ENCODE results near the gene TBC1D14. TPM values are rescaled to one million over a fixed set of nuclear protein-coding genes. Genes with fewer than 3 reads are reported as not detected.

TBC1D14 gene
- total RNA-seq, 4 donors from 2014 or later, result 39.8 to 47.0 (median 46.0) TPM

GRCh38 chr4:6873792-6874461 lies 35.7 kb upstream of the TBC1D14 start:
- Histone ChIP-seq H3K4me3 (replicated peaks in 1 of 3) (no peak overlapping the region), H3K36me3 (peaks cover 33 to 47% of the 10 kb centered on the region in 2 donors), H3K27ac (no peak overlapping the region), H3K9me3 (no peaks in the 10 kb centered on the region), H3K4me1 (peaks cover 0 to 11% of the 10 kb centered on the region in 2 donors), H3K27me3 (no peaks in the 10 kb centered on the region)
- TF ChIP-seq POLR2A (IDR thresholded peaks at IDR 0.05) (no peak), CTCF (IDR thresholded peaks at IDR 0.05) (peak; percentile 37 to 72 (median 68))
- DNase-seq, result peak; percentile 72 to 78
- intact Hi-C loops (cut with DNase I), result loop anchor here (2.0 kb wide), 1 partner anchor 153 kb away; no protein-coding TSS in a partner anchor
- 59 to 67% methylated on average over 3 of the region's 3 CpGs for WGBS, 2 donors

GRCh38 chr4:6874981-6875380 lies 34.6 kb upstream of the TBC1D14 start:
- no peak for TF ChIP-seq CTCF (IDR thresholded peaks at IDR 0.05)
- TF ChIP-seq POLR2A (IDR thresholded peaks at IDR 0.05), result no peak
- Histone ChIP-seq H3K4me3 (replicated peaks in 1 of 3) (no peak overlapping the region), H3K27ac (no peak overlapping the region), H3K36me3 (peaks cover 40 to 55% of the 10 kb centered on the region in 2 donors), H3K9me3 (no peaks in the 10 kb centered on the region), H3K27me3 (no peaks in the 10 kb centered on the region), H3K4me1 (peaks cover 0 to 5% of the 10 kb centered on the region in 2 donors)
- DNase-seq, result no peak
- intact Hi-C loops (cut with DNase I), result loop anchor here (2.0 kb wide), 1 partner anchor 154 kb away; no protein-coding TSS in a partner anchor
- WGBS, 2 donors, result 98% methylated on average over 4 of the region's 4 CpGs

GRCh38 chr4:6875431-6875831 lies 34.2 kb upstream of the TBC1D14 start:
- TF ChIP-seq CTCF (IDR thresholded peaks at IDR 0.05) (no peak), POLR2A (IDR thresholded peaks at IDR 0.05) (no peak)
- WGBS, 2 donors, result 71 to 87% methylated on average over 2 to 4 of the region's 4 CpGs
- Histone ChIP-seq H3K27me3 (no peaks in the 10 kb centered on the region), H3K4me1 (peaks cover 0 to under 1% of the 10 kb centered on the region in 2 donors), H3K9me3 (no peaks in the 10 kb centered on the region), H3K36me3 (peaks cover 40 to 55% of the 10 kb centered on the region in 2 donors), H3K4me3 (replicated peaks in 1 of 3) (no peak overlapping the region), H3K27ac (no peak overlapping the region)
- intact Hi-C loops (cut with DNase I), result loop anchor here (2.0 kb wide), 1 partner anchor 155 kb away; no protein-coding TSS in a partner anchor
- no peak for DNase-seq

GRCh38 chr4:6876440-6876839 lies 33.2 kb upstream of the TBC1D14 start:
- Histone ChIP-seq H3K4me1 (no peaks in the 10 kb centered on the region), H3K4me3 (replicated peaks in 1 of 3) (no peak overlapping the region), H3K27me3 (no peaks in the 10 kb centered on the region), H3K36me3 (peaks cover 48 to 58% of the 10 kb centered on the region in 2 donors), H3K9me3 (no peaks in the 10 kb centered on the region), H3K27ac (no peak overlapping the region)
- intact Hi-C loops (cut with DNase I), result no loop called here
- WGBS, 2 donors, result 89 to 92% methylated on average over 5 of the region's 5 CpGs
- DNase-seq, result no peak
- no peak for TF ChIP-seq POLR2A (IDR thresholded peaks at IDR 0.05)
- TF ChIP-seq CTCF (IDR thresholded peaks at IDR 0.05), result no peak

- no peak overlapping the region for H3K4me3 ChIP-seq (replicated peaks in 1 of 3)
- H3K27ac ChIP-seq, result no peak overlapping the region
- DNase-seq, result no peak
- WGBS, 2 donors, result 94 to 98% methylated on average over 14 of the region's 14 CpGs
- no peaks in the 10 kb centered on the region for H3K4me1 ChIP-seq
- TF ChIP-seq CTCF (IDR thresholded peaks at IDR 0.05) (no peak), POLR2A (IDR thresholded peaks at IDR 0.05) (no peak)
- no peaks in the 10 kb centered on the region for H3K9me3 ChIP-seq
- intact Hi-C loops (cut with DNase I), result no loop called here
- H3K27me3 ChIP-seq, result no peaks in the 10 kb centered on the region
- peaks cover 46 to 58% of the 10 kb centered on the region in 2 donors for H3K36me3 ChIP-seq
These were observed 32.6 kb upstream of the TBC1D14 start for GRCh38 chr4:6877067-6877466.
